Skeletal muscle satellite cell (primary cell): ENCODE measurements around the gene COL20A1.

Experiments used
- H3K27me3 ChIP-seq: 2 replicates; pipeline ENCODE4 v1.7.0; 2013; ENCODE audit warnings: low read length; ENCODE audit not compliant: control insufficient read depth, insufficient read depth
- H3K36me3 ChIP-seq: 2 replicates; pipeline ENCODE4 v1.7.0; 2013; ENCODE audit warnings: mild to moderate bottlenecking, control low read depth, low read length; ENCODE audit not compliant: insufficient read depth
- H3K4me1 ChIP-seq: 2 replicates; pipeline ENCODE4 v1.7.0; 2013; ENCODE audit warnings: low read length; ENCODE audit not compliant: control insufficient read depth, insufficient read depth
- H3K4me2 ChIP-seq: 2 replicates; pipeline ENCODE4 v1.7.0; 2013; ENCODE audit warnings: mild to moderate bottlenecking, low read length
- H3K4me3 ChIP-seq: 2 replicates; pipeline ENCODE4 v1.7.0; 2013; ENCODE audit warnings: low read length
- H3K9ac ChIP-seq: 2 replicates; pipeline ENCODE4 v1.7.0; 2013; ENCODE audit warnings: mild to moderate bottlenecking, low read depth, low read length, moderate library complexity
- H3K9me3 ChIP-seq: replicated peaks from 2 replicates; pipeline ENCODE4 v1.7.0; 2013; ENCODE audit warnings: mild to moderate bottlenecking, control low read depth, low read length

Gene COL20A1

GRCh38 chr20:63369724-63370617, 77.0 kb downstream of the COL20A1 start:
- Histone ChIP-seq H3K9ac (no peak overlapping the region), H3K4me1 (no peaks in the 10 kb centered on the region), H3K4me2 (no peak overlapping the region), H3K36me3 (no peaks in the 10 kb centered on the region), H3K4me3 (no peak overlapping the region), H3K27me3 (peaks cover 24% of the 10 kb centered on the region), H3K9me3 (no peaks in the 10 kb centered on the region)

DNA sequence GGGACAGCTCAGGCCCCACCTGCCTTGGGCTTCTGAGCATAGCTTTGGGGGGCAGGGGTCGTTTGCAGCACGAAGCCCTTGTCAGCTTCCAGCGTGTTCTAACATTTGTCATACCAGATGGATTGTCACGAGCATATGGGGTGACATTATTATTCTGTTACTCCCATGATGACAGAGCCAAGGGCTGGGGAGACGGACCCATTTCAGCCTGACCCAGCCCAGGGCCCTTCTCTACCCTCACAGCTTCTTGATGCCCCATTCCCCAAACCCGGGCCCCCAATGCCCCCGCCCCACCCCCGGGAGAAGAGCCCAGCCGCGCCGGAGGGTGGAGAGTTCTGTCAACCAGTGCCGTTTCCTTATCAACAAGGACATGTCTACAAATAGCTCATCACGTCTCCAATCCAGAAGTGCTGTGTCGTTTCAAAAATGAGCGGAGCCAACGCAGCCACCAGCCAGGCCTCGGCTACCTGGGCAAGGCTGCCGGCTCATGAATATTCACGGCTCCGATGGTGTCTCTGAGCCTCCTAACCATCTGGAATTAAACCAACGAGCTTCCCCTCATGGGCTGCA, 77.7 kb downstream of the COL20A1 start:
- H3K4me3 ChIP-seq: no peak overlapping the region
- H3K27me3 ChIP-seq: peaks cover 18% of the 10 kb centered on the region
- H3K9ac ChIP-seq: no peak overlapping the region
- no peaks in the 10 kb centered on the region for H3K36me3 ChIP-seq
- H3K9me3 ChIP-seq: no peaks in the 10 kb centered on the region
- no peaks in the 10 kb centered on the region for H3K4me1 ChIP-seq
- no peak overlapping the region for H3K4me2 ChIP-seq

DNA sequence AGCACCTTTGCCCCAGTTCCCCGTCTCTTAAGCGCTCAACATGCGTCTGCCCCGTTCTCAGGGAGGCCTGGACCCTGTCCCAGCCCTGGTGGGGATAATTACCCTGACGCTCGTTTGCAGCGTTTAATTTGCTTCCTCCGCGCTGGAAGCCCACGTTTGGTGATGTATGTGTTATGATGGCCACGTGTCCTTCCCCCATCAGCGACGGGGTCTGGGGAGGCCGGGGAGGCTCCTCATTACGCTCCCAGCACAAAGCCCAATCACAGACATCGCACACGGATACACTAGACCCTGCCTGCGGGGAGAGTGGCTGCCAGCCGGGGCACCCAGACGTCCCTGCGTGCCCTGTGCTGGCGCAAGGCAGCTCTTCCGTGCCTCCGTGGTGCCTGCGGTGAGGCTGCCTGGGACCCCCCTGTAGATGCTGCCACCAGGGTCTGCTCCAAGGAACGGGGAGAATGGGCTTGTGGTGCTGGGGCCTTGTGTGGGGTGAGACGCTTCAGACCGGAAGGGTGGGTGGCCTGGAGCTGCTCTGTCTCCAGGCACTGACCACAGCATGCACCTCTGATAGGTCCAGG, 78.4 kb downstream of the COL20A1 start:
- peaks cover 20% of the 10 kb centered on the region for H3K27me3 ChIP-seq
- H3K36me3 ChIP-seq: no peaks in the 10 kb centered on the region
- H3K4me1 ChIP-seq: no peaks in the 10 kb centered on the region
- H3K4me3 ChIP-seq: no peak overlapping the region
- H3K4me2 ChIP-seq: no peak overlapping the region
- H3K9ac ChIP-seq: no peak overlapping the region
- no peaks in the 10 kb centered on the region for H3K9me3 ChIP-seq

- H3K4me1 ChIP-seq: no peaks in the 10 kb centered on the region
- H3K4me2 ChIP-seq: no peak overlapping the region
- no peaks in the 10 kb centered on the region for H3K9me3 ChIP-seq
- no peaks in the 10 kb centered on the region for H3K36me3 ChIP-seq
- no peak overlapping the region for H3K9ac ChIP-seq
- peaks cover 32% of the 10 kb centered on the region for H3K27me3 ChIP-seq
- H3K4me3 ChIP-seq: no peak overlapping the region
Observed at GRCh38 chr20:63372971-63373885, 80.2 kb downstream of the COL20A1 start.

GRCh38 chr20:63373996-63374395, 81.0 kb downstream of the COL20A1 start:
- Histone ChIP-seq H3K36me3 (no peaks in the 10 kb centered on the region), H3K4me3 (no peak overlapping the region), H3K9ac (no peak overlapping the region), H3K9me3 (no peaks in the 10 kb centered on the region), H3K4me2 (no peak overlapping the region), H3K27me3 (peaks cover 32% of the 10 kb centered on the region), H3K4me1 (no peaks in the 10 kb centered on the region)

DNA sequence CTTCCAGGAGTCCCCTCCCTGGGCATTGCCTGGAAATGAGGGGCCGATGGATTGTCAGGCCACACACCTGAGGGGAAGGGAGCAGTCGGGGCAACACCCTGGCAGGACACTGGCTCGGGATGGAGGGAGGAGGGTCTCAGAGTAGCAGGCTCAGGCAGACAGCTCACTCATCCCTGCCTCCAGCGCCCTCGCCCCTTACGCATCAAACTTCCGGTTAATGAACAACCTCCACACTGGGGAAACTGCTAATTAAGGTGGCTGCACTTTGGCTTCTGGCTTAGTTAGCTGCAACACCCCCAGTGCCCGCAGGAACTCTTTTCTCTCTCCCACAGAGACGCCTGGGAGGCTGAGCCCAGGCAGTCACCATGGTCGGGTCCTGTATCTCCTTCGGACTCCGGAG, 81.5 kb downstream of the COL20A1 start:
- no peak overlapping the region for H3K4me2 ChIP-seq
- no peaks in the 10 kb centered on the region for H3K9me3 ChIP-seq
- no peak overlapping the region for H3K9ac ChIP-seq
- H3K4me1 ChIP-seq: no peaks in the 10 kb centered on the region
- peaks cover 32% of the 10 kb centered on the region for H3K27me3 ChIP-seq
- H3K36me3 ChIP-seq: no peaks in the 10 kb centered on the region
- H3K4me3 ChIP-seq: no peak overlapping the region

DNA sequence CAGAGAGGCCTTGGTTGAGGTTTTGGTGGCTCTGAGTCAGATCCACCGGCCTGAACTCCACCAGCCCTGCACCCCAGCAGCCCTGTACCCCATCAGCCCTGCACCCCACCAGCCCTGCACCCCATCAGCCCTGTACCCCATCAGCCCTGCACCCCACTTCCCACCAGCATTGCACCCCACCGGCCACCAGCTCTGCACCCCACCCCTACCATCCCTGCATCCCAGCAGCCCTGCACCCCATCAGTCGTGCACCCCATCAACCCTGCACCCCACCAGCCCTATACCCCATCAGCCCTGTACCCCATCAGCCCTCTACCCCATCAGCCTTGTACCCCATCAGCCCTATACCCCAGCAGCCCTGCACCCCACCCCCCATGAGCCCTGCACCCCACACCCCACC, 82.5 kb downstream of the COL20A1 start:
- Histone ChIP-seq H3K36me3 (no peaks in the 10 kb centered on the region), H3K27me3 (peaks cover 31% of the 10 kb centered on the region), H3K4me1 (no peaks in the 10 kb centered on the region), H3K9me3 (no peaks in the 10 kb centered on the region), H3K4me2 (no peak overlapping the region), H3K4me3 (no peak overlapping the region), H3K9ac (no peak overlapping the region)

DNA sequence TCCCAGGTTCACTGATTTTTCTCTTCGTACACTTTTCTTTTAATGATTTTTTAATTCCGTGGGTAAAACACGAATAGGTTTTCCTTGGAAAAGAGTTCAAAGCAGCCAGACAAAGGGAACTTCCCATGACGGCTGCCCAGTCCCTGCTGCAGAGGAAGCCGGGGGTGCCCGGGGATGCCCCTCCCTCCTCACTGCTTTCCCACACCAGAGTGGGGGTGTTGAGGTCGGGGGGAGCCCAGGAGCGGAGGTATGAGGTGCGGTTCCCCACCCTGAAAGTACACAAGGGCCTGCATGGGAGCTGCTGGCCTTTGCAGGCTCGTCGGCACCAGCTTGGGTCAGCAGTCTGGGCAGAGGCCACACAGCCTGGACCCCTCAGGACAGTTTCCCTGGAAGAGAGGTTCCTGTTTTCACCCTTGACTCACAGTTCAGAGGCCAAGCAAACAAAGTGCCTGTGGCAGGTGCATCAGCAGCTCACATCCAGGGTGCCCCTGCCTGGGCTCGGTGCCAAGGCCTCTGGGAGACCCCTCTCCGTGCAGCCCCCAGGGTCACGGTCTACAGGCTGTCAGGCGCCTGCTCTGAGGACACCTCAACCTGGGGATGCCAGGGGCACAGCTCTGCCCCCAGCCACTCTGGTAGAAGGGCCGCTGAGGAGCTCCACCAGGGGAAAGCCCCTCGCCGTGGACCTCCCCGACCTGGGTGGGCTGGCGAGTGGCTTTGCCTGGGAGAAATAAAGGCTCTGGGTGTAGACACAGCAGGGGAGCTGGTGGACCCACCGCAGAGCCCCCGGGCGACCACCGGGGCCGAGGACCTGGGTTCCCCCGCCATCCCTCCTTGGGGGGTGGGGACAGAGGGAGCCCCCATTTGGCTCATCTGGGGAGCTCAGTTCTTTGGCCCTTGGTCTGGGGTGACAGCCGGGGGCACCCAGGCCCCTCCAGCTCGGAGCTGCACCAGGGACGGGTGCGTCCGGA, 83.6 kb downstream of the COL20A1 start:
- H3K4me2 ChIP-seq: no peak overlapping the region
- peaks cover 23% of the 10 kb centered on the region for H3K27me3 ChIP-seq
- H3K36me3 ChIP-seq: no peaks in the 10 kb centered on the region
- H3K4me3 ChIP-seq: no peak overlapping the region
- no peak overlapping the region for H3K9ac ChIP-seq
- H3K9me3 ChIP-seq: no peaks in the 10 kb centered on the region
- H3K4me1 ChIP-seq: no peaks in the 10 kb centered on the region

- H3K27me3 ChIP-seq: peaks cover 23% of the 10 kb centered on the region
Observed at GRCh38 chr20:63377256-63377941, 84.4 kb downstream of the COL20A1 start.

GRCh38 chr20:63377951-63378381, 85.0 kb downstream of the COL20A1 start:
- no peak overlapping the region for H3K4me3 ChIP-seq
- H3K4me2 ChIP-seq: no peak overlapping the region
- H3K9me3 ChIP-seq: no peaks in the 10 kb centered on the region
- H3K9ac ChIP-seq: no peak overlapping the region
- H3K27me3 ChIP-seq: peaks cover 23% of the 10 kb centered on the region
- no peaks in the 10 kb centered on the region for H3K4me1 ChIP-seq
- H3K36me3 ChIP-seq: no peaks in the 10 kb centered on the region

More at GRCh38 chr20:63377256-63377941, 84.4 kb downstream of the COL20A1 start:
- Histone ChIP-seq H3K4me2 (no peak overlapping the region), H3K4me3 (no peak overlapping the region), H3K36me3 (no peaks in the 10 kb centered on the region), H3K4me1 (no peaks in the 10 kb centered on the region), H3K9ac (no peak overlapping the region), H3K9me3 (no peaks in the 10 kb centered on the region)
